PC-9 (cell line): Measurements from ENCODE around the gene TMEM38A. TPM values are rescaled to one million over a fixed set of nuclear protein-coding genes. Genes with fewer than 3 reads are reported as not detected.

Source experiments
- BruUV-seq: library from RNA; stranded (reverse); fragments of 400-500 nt; replicated peaks from 2 replicates; lab custom pipeline; 2021; lab: Mats Ljungman, UMichigan
- CTCF ChIA-PET: fragments of 300-600 bp; sonication (Branson Sonifier 250); formaldehyde crosslinking; loops from one replicate; lab custom pipeline; 2022; ENCODE audit warnings: antibody characterized with exemption; lab: Charles Lee
- POLR2A ChIA-PET: fragments of 300-600 bp; sonication (Branson Sonifier 250); formaldehyde crosslinking; loops from one replicate; lab custom pipeline; 2022; ENCODE audit warnings: antibody characterized with exemption; ENCODE audit not compliant: unreplicated experiment; lab: Charles Lee
- DNase-seq, 2 experiments: peaks; one replicate each; pipeline versions ENCODE4 v3.0.0 to v3.0.0-alpha.2; 2015 to 2022; ENCODE audit warnings: mixed read lengths in 1 of 2
- H2AFZ ChIP-seq: fragments of 200-600 bp; sonication (generic); 2 replicates; pipeline ENCODE4 v1.8.1; 2017; ENCODE audit warnings: antibody characterized with exemption
- H3F3A ChIP-seq: fragments of 200-600 bp; sonication (generic); 2 replicates; pipeline ENCODE4 v1.8.1; 2017; ENCODE audit warnings: antibody characterized with exemption, mild to moderate bottlenecking, low read depth; ENCODE audit not compliant: insufficient read depth
- H3K27ac ChIP-seq: fragments of 200-600 bp; sonication (generic); 2 replicates; pipeline ENCODE4 v1.6.1; 2016; ENCODE audit warnings: mixed run types
- H3K27me3 ChIP-seq: fragments of 200-600 bp; sonication (generic); 2 replicates; pipeline ENCODE4 v1.6.1; 2016; ENCODE audit warnings: low read depth, mixed run types; ENCODE audit not compliant: insufficient read depth
- H3K36me3 ChIP-seq: fragments of 200-600 bp; sonication (generic); 2 replicates; pipeline ENCODE4 v1.6.1; 2016; ENCODE audit warnings: low read depth, mixed run types
- H3K4me1 ChIP-seq: fragments of 200-600 bp; sonication (generic); replicated peaks from 2 replicates; pipeline ENCODE4 v1.6.1; 2016; ENCODE audit warnings: mixed run types; ENCODE audit not compliant: insufficient read depth
- H3K4me2 ChIP-seq: fragments of 200-600 bp; sonication (generic); 2 replicates; pipeline ENCODE4 v1.6.1; 2017; ENCODE audit warnings: mixed run types
- H3K4me3 ChIP-seq: fragments of 200-600 bp; sonication (generic); 2 replicates; pipeline ENCODE4 v1.6.1; 2016; ENCODE audit warnings: mixed run types
- H3K79me2 ChIP-seq: fragments of 200-600 bp; sonication (generic); 2 replicates; pipeline ENCODE4 v1.6.1; 2017; ENCODE audit warnings: low read depth, mixed run types
- H3K9me2 ChIP-seq: fragments of 200-600 bp; sonication (generic); 2 replicates; pipeline ENCODE4 v1.8.1; 2017; ENCODE audit warnings: mild to moderate bottlenecking; ENCODE audit not compliant: insufficient read depth
- H3K9me3 ChIP-seq: fragments of 200-600 bp; sonication (generic); 2 replicates; pipeline ENCODE4 v1.8.1; 2016; ENCODE audit warnings: low read depth; ENCODE audit not compliant: insufficient read depth
- H4K20me1 ChIP-seq: fragments of 200-600 bp; sonication (generic); 2 replicates; pipeline ENCODE4 v1.8.1; 2017; ENCODE audit not compliant: insufficient read depth
- CTCF ChIP-seq: fragments of 200-600 bp; sonication (generic); conservative IDR thresholded peaks from 2 replicates; pipeline ENCODE4 v1.6.1; 2017; ENCODE audit warnings: mixed run types, antibody characterized with exemption, mild to moderate bottlenecking, moderate library complexity
- EZH2 ChIP-seq: fragments of 200-600 bp; sonication (generic); IDR thresholded peaks from 2 replicates; pipeline ENCODE4 v1.8.0; 2017; ENCODE audit warnings: antibody characterized with exemption, low read depth
- intact Hi-C: fragments of 100-400 bp; cut with micrococcal nuclease; formaldehyde crosslinking; loops from one replicate; pipeline ENCODE4 v1.10.0; 2022; ENCODE audit not compliant: unreplicated experiment
- total RNA-seq: library from RNA; stranded (reverse); gene quantifications from 2 replicates; pipeline ENCODE4 v1.2.3, GENCODE V29; 2021

TMEM38A gene
- total RNA-seq, 1 experiment from 2014 or later = 16.0 TPM

- no TSS peak for BruUV-seq
Measured at GRCh38 chr19:16619457-16619856, 41.5 kb upstream of the TMEM38A start.

GRCh38 chr19:16620018-16620417, 40.9 kb upstream of the TMEM38A start:
- Histone ChIP-seq H3K4me2 (no peak overlapping the region), H3K27ac (no peak overlapping the region), H3K4me3 (no peak overlapping the region), H2AFZ (no peak overlapping the region), H3F3A (peaks cover 5% of the 10 kb centered on the region; the same call in 1 of the 2 replicates), H3K9me3 (no peaks in the 10 kb centered on the region), H4K20me1 (peaks cover 100% of the 10 kb centered on the region), H3K27me3 (no peaks in the 10 kb centered on the region), H3K9me2 (no peaks in the 10 kb centered on the region), H3K36me3 (no peaks in the 10 kb centered on the region), H3K79me2 (peaks cover 100% of the 10 kb centered on the region), H3K4me1 (peaks cover 19% of the 10 kb centered on the region; the same call in 1 of the 2 replicates)
- TF ChIP-seq CTCF (no peak), EZH2 (no peak)
- BruUV-seq = no TSS peak
- intact Hi-C loops = no loop called here
- ChIA-PET POLR2A (no interaction called here), CTCF (no interaction called here)
- DNase-seq = no peak

More at GRCh38 chr19:16619457-16619856, 41.5 kb upstream of the TMEM38A start:
- H3K79me2 ChIP-seq = peaks cover 100% of the 10 kb centered on the region
- H3K4me2 ChIP-seq = no peak overlapping the region
- no peak overlapping the region for H2AFZ ChIP-seq
- peaks cover 100% of the 10 kb centered on the region for H4K20me1 ChIP-seq
- H3K27me3 ChIP-seq = no peaks in the 10 kb centered on the region
- no peak overlapping the region for H3K4me3 ChIP-seq
- H3K36me3 ChIP-seq = no peaks in the 10 kb centered on the region
- no peaks in the 10 kb centered on the region for H3K9me3 ChIP-seq
- H3K27ac ChIP-seq = no peak overlapping the region
- peaks cover 23% of the 10 kb centered on the region for H3K4me1 ChIP-seq
- no peaks in the 10 kb centered on the region; the same call in 1 of the 2 replicates for H3F3A ChIP-seq
- POLR2A ChIA-PET = no interaction called here
- no peak for DNase-seq
- TF ChIP-seq CTCF (no peak), EZH2 (no peak)
- no peaks in the 10 kb centered on the region for H3K9me2 ChIP-seq
- intact Hi-C loops = no loop called here
- CTCF ChIA-PET = no interaction called here

GRCh38 chr19:16620584-16620983, 40.4 kb upstream of the TMEM38A start:
- Histone ChIP-seq H3K36me3 (peaks cover 2% of the 10 kb centered on the region; the same call in 1 of the 2 replicates), H3F3A (peaks cover 5% of the 10 kb centered on the region; the same call in 1 of the 2 replicates), H3K4me2 (no peak overlapping the region), H3K9me3 (no peaks in the 10 kb centered on the region), H2AFZ (no peak overlapping the region), H3K9me2 (no peaks in the 10 kb centered on the region), H3K4me1 (peaks cover 14% of the 10 kb centered on the region), H3K27me3 (no peaks in the 10 kb centered on the region), H3K4me3 (no peak overlapping the region), H3K79me2 (peaks cover 100% of the 10 kb centered on the region), H3K27ac (no peak overlapping the region), H4K20me1 (peaks cover 100% of the 10 kb centered on the region)
- CTCF ChIA-PET = no interaction called here
- TF ChIP-seq EZH2 (no peak), CTCF (no peak)
- DNase-seq = no peak
- intact Hi-C loops = no loop called here
- POLR2A ChIA-PET = no interaction called here
- BruUV-seq = no TSS peak
